GM15510 (cell line): ENCODE measurements around the gene CYP2U1.

Experiments
- POLR2A ChIP-seq: IDR thresholded peaks from 3 replicates; pipeline ENCODE4 v1.6.1; 2011; ENCODE audit warnings: borderline replicate concordance; ENCODE audit not compliant: insufficient read length; ENCODE audit errors: extremely low read depth

CYP2U1 gene

DNA sequence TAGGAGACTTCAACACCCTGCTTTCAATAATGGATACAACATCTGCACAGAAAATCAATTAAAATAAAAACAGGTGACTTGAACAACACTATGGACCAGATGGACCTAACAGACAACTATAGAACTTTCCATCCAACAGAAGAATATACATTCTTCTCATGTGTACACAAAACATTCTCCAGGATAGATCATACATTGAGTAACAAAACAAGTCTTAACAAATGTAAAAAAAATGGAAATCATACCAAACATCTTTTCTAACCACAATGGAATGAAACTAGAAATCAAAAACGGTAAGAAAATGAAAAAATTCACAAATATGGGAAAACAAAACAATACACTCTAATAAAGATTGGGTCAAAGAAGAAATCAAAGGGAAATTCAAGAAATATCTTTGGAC, 24.7 kb downstream of the CYP2U1 start:
- no peak for TF ChIP-seq POLR2A

DNA sequence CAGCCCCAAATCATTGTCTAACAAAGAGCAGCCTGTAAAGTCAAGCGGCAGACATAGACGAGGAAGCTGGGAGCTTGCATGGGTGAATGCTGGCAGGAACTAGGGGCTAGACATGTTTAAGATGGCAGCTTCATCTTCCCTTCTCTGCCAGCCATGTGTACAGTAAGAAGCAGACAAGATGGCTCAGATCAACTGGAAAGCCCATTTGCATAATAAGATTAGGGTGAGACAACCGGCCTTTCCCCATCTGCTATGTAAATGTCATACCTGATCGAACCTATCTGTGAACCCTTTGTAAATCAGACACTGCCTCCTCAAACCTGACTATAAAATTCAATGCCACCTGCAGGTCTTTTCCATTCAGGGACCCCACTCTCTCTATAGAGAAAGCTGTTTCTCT, 35.6 kb downstream of the CYP2U1 start:
- no peak for TF ChIP-seq POLR2A

DNA sequence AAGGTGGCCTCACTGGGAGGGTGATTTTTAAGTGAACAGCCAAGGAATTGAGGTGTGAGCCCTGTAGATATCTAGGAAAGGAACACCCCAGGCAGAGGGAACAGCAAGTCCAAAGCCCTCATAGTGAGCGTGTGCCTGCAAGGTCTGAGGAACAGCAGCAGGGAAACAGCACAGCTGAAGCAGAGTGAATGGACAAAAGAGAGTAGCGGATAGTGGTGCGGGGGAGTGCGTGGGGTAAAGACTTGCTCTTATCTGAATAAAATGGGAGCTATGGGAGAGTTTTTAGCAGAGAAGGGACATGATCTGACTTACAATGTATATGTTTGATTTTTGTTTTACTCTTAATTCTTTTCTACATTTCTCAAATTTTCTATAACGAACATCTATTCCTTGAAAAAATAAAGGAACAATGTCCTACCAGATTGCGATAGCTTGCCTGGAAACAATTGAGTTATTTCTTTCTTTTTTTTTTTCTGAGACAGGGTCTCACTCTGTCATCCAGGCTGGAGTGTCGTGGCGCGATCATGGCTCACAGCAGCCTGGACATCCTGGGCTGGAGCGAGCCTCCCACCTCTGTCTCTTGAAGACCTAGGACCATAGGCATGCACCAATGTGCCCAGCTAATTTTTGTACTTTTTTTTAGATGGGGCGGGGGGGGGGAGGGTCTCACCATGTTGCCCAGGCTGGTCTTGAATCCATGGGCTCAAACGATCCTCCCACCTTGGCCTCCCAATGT, 38.9 kb downstream of the CYP2U1 start:
- no peak for TF ChIP-seq POLR2A

DNA sequence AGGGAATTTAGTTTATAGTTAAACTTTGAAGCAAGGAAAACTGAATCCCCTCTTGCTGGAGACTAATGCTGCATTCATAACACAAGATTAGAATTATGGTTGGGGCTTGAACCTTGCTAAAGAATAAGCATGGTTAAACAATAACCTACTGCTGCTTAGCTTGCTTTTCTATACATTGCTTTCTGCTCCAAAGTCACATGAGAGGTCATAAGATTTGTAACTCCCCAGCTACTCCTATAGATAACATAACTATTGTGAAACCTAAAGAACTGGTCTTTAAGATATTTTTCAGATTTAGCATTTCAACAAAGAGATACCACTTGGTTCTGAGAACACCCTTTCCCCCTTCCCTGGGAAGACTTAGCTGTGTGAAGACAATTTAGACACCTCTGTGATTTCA, 41.3 kb downstream of the CYP2U1 start:
- no peak for TF ChIP-seq POLR2A

DNA sequence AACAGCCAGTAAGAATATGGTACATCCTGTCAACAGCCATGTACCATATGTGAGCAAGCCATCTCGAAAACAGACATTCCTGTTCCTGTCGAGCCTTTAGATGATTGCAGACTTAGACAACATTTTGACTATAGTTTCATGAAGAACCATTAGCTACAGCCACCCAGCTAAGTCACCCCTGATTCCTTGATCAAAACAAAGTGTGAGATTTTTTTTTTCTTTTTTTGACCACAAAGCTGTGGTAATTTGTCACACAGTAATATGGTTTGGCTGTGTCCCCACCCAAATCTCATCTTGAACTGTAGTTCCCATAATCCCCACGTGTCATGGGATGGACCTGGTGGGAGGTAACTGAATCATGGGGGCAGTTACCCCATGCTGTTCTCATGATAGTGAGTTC, 43.2 kb downstream of the CYP2U1 start:
- TF ChIP-seq POLR2A = no peak

DNA sequence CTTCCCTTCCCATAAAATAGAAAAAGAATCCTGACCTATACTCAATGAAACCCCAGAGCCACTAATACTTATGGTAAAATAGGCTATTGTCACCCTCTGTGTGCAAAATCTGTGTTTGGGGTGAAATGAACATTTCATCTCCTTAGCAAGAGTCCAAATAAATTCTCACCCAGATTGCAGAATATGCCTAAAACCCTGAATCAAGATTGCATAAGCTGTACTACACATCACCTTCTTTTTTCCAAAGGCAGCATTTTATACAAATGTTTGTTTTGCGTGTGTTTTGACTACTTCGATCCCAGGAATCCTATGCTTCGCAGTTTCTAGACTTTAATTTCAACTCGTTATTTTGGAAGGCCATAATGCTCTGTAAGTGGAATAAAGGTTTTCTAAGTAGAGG, 46.1 kb downstream of the CYP2U1 start:
- no peak for TF ChIP-seq POLR2A

DNA sequence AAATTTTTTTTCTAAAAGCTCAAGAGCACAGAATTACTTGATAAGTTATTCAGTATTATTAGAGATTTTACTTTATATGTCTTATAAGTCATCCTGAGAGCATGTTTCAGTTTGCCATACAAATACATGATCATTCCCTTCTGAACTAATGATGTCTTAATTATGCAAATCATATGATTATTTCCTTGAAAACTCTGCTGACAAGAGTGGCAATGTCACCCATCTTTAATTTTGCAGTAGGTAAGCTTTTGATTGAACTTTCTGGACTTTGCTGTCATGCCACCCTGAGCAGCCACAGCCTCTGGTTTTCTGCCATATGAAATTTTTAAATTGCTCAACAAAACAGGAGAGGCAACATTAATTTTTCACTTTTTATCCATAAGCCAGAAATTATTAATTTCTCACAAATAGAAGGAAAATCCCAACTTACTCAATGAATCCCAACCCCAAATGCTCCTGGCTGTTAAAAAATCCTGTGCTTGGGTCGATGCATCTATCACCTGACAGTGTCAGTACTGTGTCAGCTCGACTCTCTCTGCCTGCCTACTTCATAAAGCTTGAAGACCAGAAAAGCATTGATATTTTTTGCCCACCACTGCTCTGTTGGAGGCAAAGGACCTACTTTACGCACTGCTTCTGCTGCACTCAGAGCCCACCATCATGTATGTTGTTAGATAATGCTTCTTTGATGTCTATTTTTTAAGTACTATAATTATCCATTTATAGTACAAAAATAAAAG, 46.8 kb downstream of the CYP2U1 start:
- no peak for TF ChIP-seq POLR2A

DNA sequence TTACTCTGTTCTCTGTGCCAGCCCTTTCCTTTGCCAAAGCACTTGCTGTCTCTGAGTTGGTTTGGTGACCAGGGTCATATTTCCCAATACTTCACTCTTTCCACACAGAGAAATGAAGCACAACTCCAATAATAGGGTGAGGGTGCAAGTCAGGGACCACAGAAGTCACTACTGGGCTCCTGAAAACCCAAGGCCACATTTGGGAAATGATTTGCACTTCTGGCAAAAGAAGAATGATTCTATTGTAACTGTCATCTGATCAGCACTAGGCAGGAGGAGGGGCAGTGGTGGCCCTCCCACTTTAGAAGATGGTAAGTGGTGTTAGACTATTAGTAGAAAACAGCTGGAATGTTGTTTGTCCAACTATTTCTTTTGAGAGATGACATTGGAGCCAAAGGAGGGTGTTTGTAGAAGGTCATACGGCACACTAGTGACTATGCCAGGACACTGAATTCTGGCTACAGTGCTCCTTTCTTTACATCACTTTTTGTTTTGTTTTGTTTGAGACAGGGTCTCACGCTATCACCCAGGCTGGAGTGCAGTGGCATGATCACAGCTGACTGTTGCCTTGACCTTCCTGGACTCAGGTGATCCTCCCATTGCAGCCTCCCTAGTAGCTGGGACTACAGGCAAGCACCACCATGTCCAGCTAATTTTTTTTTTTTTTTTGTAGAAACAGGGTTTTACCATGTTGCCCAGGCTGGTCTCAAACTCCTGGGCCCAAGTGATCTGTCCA, 47.5 kb downstream of the CYP2U1 start:
- no peak for TF ChIP-seq POLR2A

DNA sequence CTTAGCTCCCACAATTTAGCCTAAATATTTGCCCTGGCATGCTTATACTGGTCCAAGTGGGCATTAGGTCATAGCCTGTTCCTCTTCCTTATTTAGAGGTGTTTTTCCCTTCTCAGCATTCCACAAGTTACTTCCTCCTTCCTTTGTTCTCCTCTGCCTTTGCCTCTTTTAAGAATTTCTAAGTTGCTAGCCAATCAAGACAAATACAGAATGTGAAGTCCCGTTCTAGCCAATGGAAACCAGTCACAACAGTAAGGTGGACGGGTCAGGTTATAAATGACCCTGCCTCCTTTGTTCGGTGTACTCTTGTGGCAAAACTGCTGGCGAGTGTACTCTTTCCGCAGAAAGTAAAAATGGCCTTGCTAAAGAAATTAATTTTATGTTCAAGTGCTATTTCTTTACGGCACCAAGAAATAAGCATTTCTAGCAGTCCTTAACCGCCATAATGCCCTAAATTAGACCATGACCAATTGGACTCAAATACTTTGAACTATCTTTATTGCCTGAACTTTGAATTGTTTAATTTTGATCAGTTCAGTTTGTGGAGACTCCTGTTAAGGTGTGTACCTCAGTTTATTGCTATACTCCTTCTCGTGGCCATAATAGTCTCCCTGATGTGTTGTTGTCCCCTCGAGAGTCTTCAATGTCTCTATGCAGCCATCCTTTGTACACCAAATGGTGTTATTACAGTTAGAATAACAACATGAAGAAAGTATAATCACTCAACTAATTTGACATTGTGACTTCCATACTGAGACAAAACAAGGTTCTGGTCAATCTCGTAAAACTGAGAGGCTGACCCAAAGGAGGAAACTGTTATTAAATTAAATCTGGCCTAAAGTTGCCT, 56.8 kb downstream of the CYP2U1 start:
- TF ChIP-seq POLR2A = no peak

DNA sequence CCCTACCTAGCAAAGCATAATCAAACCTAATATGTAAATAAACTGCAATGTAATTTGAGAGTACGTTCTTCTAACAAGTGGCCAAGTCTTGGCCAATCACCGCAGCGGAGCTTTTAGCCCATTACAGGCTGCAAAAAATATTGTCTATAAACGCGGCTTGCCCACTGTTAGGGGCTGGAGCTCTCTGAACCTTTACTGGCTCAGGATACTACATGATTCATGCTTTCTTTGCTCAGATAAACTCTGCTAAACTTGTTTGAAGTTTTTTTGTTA, 57.4 kb downstream of the CYP2U1 start:
- TF ChIP-seq POLR2A = no peak

DNA sequence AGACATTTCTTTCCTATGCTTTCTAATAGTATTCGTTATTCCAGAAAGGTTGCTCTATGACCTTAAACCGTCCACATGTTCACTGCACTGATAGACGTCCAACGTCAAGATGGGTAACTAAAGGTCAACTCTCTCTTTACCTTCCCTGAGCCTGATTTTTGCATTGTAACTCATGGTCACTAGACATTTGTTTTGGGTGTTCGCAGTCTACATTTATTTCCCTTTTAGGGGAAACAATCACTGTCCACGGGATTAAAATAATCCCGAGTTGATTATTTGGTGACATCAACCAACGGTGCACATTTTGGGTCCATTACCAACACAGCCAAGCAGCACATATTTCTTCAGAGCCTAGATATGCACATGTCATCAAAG, 57.8 kb downstream of the CYP2U1 start:
- no peak for TF ChIP-seq POLR2A

DNA sequence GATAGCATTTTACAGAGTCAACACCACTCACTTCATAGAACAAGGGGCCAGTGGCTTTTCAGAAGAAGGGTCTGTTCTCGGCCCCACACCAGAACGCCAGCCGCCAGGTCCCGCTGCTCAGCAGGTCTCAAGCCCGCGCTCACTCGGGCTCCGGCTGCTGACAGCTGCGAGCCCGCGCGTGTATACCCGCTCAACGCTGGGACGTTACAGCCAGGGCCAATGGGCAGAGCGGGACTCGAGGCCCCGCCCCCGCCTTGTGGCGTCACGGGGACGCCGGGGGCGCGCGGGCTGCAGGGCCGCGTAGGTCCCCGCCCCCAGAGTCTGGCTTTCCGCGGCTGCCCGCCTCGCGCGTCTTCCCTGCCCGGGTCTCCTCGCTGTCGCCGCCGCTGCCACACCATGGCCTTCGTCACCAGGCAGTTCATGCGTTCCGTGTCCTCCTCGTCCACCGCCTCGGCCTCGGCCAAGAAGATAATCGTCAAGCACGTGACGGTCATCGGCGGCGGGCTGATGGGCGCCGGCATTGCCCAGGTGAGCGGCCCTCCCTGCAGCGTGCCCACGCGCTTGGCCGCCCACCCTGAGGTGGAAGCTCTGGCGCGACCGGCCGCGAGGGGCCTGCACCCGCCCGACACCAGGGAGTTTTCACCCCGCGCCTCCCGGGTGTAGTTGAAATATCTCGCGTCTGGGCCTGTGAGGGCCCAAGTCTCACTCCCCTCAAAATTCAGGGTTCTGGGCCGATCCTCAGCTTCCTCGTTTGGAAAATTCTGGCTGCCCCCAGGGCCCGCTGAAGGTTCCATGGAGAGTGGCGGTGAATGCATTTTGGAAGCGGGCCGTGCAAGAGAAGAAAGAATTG, 58.4 kb downstream of the CYP2U1 start, which contains the start of gene HADH:
HADH (plus strand) TSS at position 353 of the 850 bp plus-strand sequence; CDS start at position 397, 44 bp downstream.
- TF ChIP-seq POLR2A = peak; percentile 89

DNA sequence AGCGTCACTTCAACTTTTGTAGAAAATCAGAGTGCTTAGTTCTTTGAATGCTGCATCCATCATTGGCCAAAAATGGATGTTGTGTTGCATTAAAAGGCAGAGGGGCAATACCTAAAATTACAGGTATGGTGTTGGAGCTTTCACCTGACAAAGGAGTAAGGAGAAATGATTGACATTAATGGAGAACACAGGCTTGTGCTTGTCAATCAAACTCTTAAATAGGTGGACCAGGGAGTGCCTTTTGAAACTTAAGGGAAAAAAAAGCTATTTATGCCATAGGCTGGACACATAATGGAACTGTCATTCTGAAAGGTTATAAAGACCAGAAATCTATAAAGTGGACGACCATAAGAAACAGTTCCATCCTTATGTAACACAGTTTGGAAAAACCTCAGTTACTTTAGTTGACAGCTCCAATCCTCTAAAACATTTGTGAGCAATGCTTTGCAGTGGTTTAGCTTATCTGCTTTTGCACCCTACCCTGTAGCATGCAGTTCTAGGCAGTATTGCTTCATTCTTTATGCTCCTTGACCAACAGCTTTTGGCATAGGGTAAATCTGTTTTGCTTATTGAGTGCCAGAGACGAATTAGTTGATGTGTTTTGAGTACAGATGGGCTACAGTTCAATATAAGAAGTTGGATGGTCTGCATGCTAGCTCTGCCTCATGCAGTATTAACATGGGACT, 60.7 kb downstream of the CYP2U1 start:
- no peak for TF ChIP-seq POLR2A
